HCT116 (cell line): ENCODE data around the gene PPP1R14C. TPM values are rescaled to one million over a fixed set of nuclear protein-coding genes. Genes with fewer than 3 reads are reported as not detected.

Source experiments
- ATAC-seq: fragments of 200-7000 bp; cut with Tn5 transposase; 2 replicates; pipeline ENCODE4 v1.9.1; 2020; ENCODE audit warnings: mild to moderate bottlenecking, moderate library complexity
- BruUV-seq: library from RNA; stranded (reverse); fragments of 400-500 nt; replicated peaks from 2 replicates; lab custom pipeline; 2021; lab: Mats Ljungman, UMichigan
- CTCF ChIA-PET: fragments of 300-600 bp; sonication (Branson Sonifier 250); formaldehyde crosslinking; loops from one replicate; lab custom pipeline; 2021; ENCODE audit warnings: antibody characterized with exemption; lab: Charles Lee
- POLR2A ChIA-PET: fragments of 300-600, 350-600 bp; sonication (Branson Sonifier 250); formaldehyde crosslinking; loops from one replicate; lab custom pipeline; 2021; ENCODE audit warnings: antibody characterized with exemption; lab: Charles Lee
- RAD21 ChIA-PET, 2 experiments: fragments of 300-600 bp; sonication (Branson Sonifier 250); formaldehyde crosslinking; loops; one replicate each; lab custom pipeline; 2023; ENCODE audit warnings: low total read pairs in 2 of 2; ENCODE audit not compliant: uncharacterized antibody in 2 of 2, unreplicated experiment in 2 of 2, low non-redundant PET in 1 of 2; lab: Charles Lee
- DNase-seq: peaks from one replicate; pipeline ENCODE4 v3.0.0-alpha.2; 2010; ENCODE audit warnings: low read depth, low spot score
- H2AFZ ChIP-seq: fragments of 200-600 bp; shearing (Covaris generic), sonication (generic); 2 replicates; pipeline ENCODE4 v1.6.1; 2017; ENCODE audit warnings: low read depth, mixed run types, mixed read lengths, antibody characterized with exemption, low read length; ENCODE audit not compliant: poor library complexity, severe bottlenecking
- H3K27ac ChIP-seq: 2 replicates; pipeline ENCODE4 v1.5.1; 2012; ENCODE audit warnings: low read depth, low read length
- H3K27me3 ChIP-seq: fragments of 200-600 bp; sonication (generic); 2 replicates; pipeline ENCODE4 v1.6.1; 2016; ENCODE audit warnings: mixed run types, low read length, mixed read lengths; ENCODE audit not compliant: insufficient read depth
- H3K36me3 ChIP-seq, 2 experiments: fragments of 200-500 bp in 1 of 2; fragments of 200-600 bp in 1 of 2; sonication (Bioruptor generic) in 1 of 2; sonication (generic) in 1 of 2; 2 replicates each; pipeline versions ENCODE4 v1.5.1 to v1.6.1; 2014 to 2016; ENCODE audit warnings: low read length in 2 of 2, inconsistent platforms in 1 of 2, mixed read lengths in 1 of 2, mixed run types in 1 of 2; ENCODE audit not compliant: insufficient read depth in 2 of 2, control insufficient read depth in 1 of 2
- H3K4me1 ChIP-seq, 2 experiments: fragments of 200-600 bp in 1 of 2; sonication (generic) in 1 of 2; 2 replicates each; pipeline versions ENCODE4 v1.5.1 to v1.6.1; 2012 to 2017; ENCODE audit warnings: low read length in 2 of 2, inconsistent platforms in 1 of 2, mild to moderate bottlenecking in 1 of 2, mixed read lengths in 1 of 2, mixed run types in 1 of 2, moderate library complexity in 1 of 2; ENCODE audit not compliant: insufficient read depth in 2 of 2, control insufficient read depth in 1 of 2
- H3K4me2 ChIP-seq: fragments of 200-600 bp; sonication (generic); 2 replicates; pipeline ENCODE4 v1.6.1; 2017; ENCODE audit warnings: mixed run types, low read length, mixed read lengths
- H3K4me3 ChIP-seq, 2 experiments: fragments of 200-600 bp in 1 of 2; sonication (generic) in 1 of 2; replicated peaks in 1 of 2; 2 replicates each; pipeline ENCODE4 v1.5.1; 2011 to 2016; ENCODE audit warnings: low read length in 2 of 2, control low read depth in 1 of 2, low read depth in 1 of 2, mild to moderate bottlenecking in 1 of 2, mixed read lengths in 1 of 2, mixed run types in 1 of 2
- H3K79me2 ChIP-seq: fragments of 200-600 bp; sonication (generic); 2 replicates; pipeline ENCODE4 v1.6.1; 2017; ENCODE audit warnings: mild to moderate bottlenecking, mixed run types, low read length, moderate library complexity, mixed read lengths; ENCODE audit not compliant: insufficient read depth
- H3K9ac ChIP-seq: fragments of 200-600 bp; sonication (generic); 2 replicates; pipeline ENCODE4 v1.6.1; 2016; ENCODE audit warnings: low read length, mixed read lengths
- H3K9me2 ChIP-seq: fragments of 200-600 bp; sonication (generic), shearing (Covaris generic); 2 replicates; pipeline ENCODE4 v1.6.1; 2017; ENCODE audit warnings: mixed run types, mild to moderate bottlenecking, moderate library complexity; ENCODE audit not compliant: insufficient read depth
- H3K9me3 ChIP-seq, 2 experiments: fragments of 200-500 bp in 1 of 2; fragments of 200-600 bp in 1 of 2; sonication (Bioruptor generic) in 1 of 2; sonication (generic) in 1 of 2; 2 replicates each; pipeline ENCODE4 v1.6.1; 2014 to 2017; ENCODE audit warnings: low read length in 2 of 2, mixed read lengths in 2 of 2, inconsistent platforms in 1 of 2, low read depth in 1 of 2, mild to moderate bottlenecking in 1 of 2, mixed run types in 1 of 2, moderate library complexity in 1 of 2; ENCODE audit not compliant: control insufficient read depth in 1 of 2, insufficient read depth in 1 of 2
- H4K20me1 ChIP-seq: fragments of 200-600 bp; sonication (generic), shearing (Covaris generic); 2 replicates; pipeline ENCODE4 v1.6.1; 2017; ENCODE audit warnings: mixed run types, mild to moderate bottlenecking, moderate library complexity; ENCODE audit not compliant: insufficient read depth
- ATF3 ChIP-seq: IDR thresholded peaks from 2 replicates; pipeline ENCODE4 v1.6.1; 2012
- CBX3 ChIP-seq: IDR thresholded peaks from 2 replicates; pipeline ENCODE4 v1.6.1; 2012; ENCODE audit warnings: low read depth
- CTCF ChIP-seq, 3 experiments: fragments of 200-600 bp in 1 of 3; sonication (generic) in 1 of 3; IDR thresholded peaks in 2 of 3; conservative IDR thresholded peaks in 1 of 3; 2 replicates each; pipeline ENCODE4 v1.5.1; 2012 to 2017; ENCODE audit warnings: low read depth in 2 of 3, low read length in 2 of 3, antibody characterized with exemption in 1 of 3, borderline replicate concordance in 1 of 3, control low read depth in 1 of 3, mild to moderate bottlenecking in 1 of 3, mixed read lengths in 1 of 3, mixed run types in 1 of 3, moderate library complexity in 1 of 3; ENCODE audit not compliant: insufficient read depth in 1 of 3
- EGR1 ChIP-seq: IDR thresholded peaks from 2 replicates; pipeline ENCODE4 v1.6.1; 2012; ENCODE audit warnings: low read depth
- ELF1 ChIP-seq: IDR thresholded peaks from 2 replicates; pipeline ENCODE4 v1.6.1; 2012; ENCODE audit warnings: low read depth, borderline replicate concordance
- EZH2 ChIP-seq: fragments of 200-600 bp; sonication (generic); IDR thresholded peaks from 2 replicates; pipeline ENCODE4 v1.6.1; 2017; ENCODE audit warnings: antibody characterized with exemption, mixed run types
- EZH2phosphoT487 ChIP-seq: fragments of 200-600 bp; IDR thresholded peaks from 2 replicates; pipeline ENCODE4 v1.6.1; 2018; ENCODE audit warnings: antibody characterized with exemption, borderline replicate concordance
- FOSL1 ChIP-seq: IDR thresholded peaks from 2 replicates; pipeline ENCODE4 v1.6.1; 2012; ENCODE audit warnings: low read depth
- JUND ChIP-seq: IDR thresholded peaks from 2 replicates; pipeline ENCODE4 v1.6.1; 2012
- MAX ChIP-seq: IDR thresholded peaks from 2 replicates; pipeline ENCODE4 v1.6.1; 2012
- POLR2A ChIP-seq: IDR thresholded peaks from 2 replicates; pipeline ENCODE4 v1.7.0; 2011; ENCODE audit warnings: borderline replicate concordance; ENCODE audit not compliant: insufficient read depth, insufficient read length; ENCODE audit errors: extremely low read depth
- POLR2AphosphoS5 ChIP-seq: IDR thresholded peaks from 2 replicates; pipeline ENCODE4 v1.6.1; 2011; ENCODE audit warnings: mild to moderate bottlenecking, low read depth, low read length, moderate library complexity
- REST ChIP-seq: IDR thresholded peaks from 2 replicates; pipeline ENCODE4 v1.6.1; 2012; ENCODE audit warnings: low read depth
- SP1 ChIP-seq: IDR thresholded peaks from 2 replicates; pipeline ENCODE4 v1.6.1; 2012; ENCODE audit warnings: low read depth
- TCF7L2 ChIP-seq: IDR thresholded peaks from 2 replicates; pipeline ENCODE4 v1.7.0; 2011; ENCODE audit warnings: borderline replicate concordance, inconsistent platforms; ENCODE audit not compliant: insufficient read depth, insufficient read length; ENCODE audit errors: extremely low read depth
- YY1 ChIP-seq: IDR thresholded peaks from 2 replicates; pipeline ENCODE4 v1.6.1; 2011; ENCODE audit warnings: low read length, low read depth, moderate library complexity, mild to moderate bottlenecking; ENCODE audit not compliant: insufficient replicate concordance; ENCODE audit errors: extremely low read depth
- ZFX ChIP-seq: fragments of 450-650 bp; IDR thresholded peaks from 2 replicates; pipeline ENCODE4 v1.6.1; 2017
- ZNF274 ChIP-seq: fragments of 200-500 bp; sonication (Bioruptor generic); IDR thresholded peaks from 2 replicates; pipeline ENCODE4 v1.6.1; 2014; ENCODE audit warnings: mild to moderate bottlenecking, low read depth, low read length, inconsistent platforms
- intact Hi-C: fragments of 100-400 bp; cut with micrococcal nuclease; formaldehyde crosslinking; loops from 2 replicates; pipeline ENCODE4 v1.10.0; 2022
- total RNA-seq: library from RNA; stranded (reverse); gene quantifications from one replicate; pipeline ENCODE4 v1.2.1, GENCODE V29; 2021; ENCODE audit not compliant: unreplicated experiment

The PPP1R14C gene
- total RNA-seq, 1 experiment from 2014 or later: 7.8 TPM

GRCh38 chr6:150191809-150192208 lies 49.0 kb downstream of the PPP1R14C start:
- DNase-seq: no peak
- peaks cover 0 to 4% of the 10 kb centered on the region in 2 experiments; a peak in 1 of 4 replicates for H3K4me1 ChIP-seq
- H2AFZ ChIP-seq: no peak overlapping the region
- no peak overlapping the region for H3K9ac ChIP-seq
- H3K9me2 ChIP-seq: no peaks in the 10 kb centered on the region
- intact Hi-C loops: no loop called here
- H3K36me3 ChIP-seq: no peaks in the 10 kb centered on the region
- H3K27me3 ChIP-seq: no peaks in the 10 kb centered on the region
- CTCF ChIA-PET: no interaction called here
- POLR2A ChIA-PET: no interaction called here
- no peak for ATAC-seq
- H3K79me2 ChIP-seq: no peaks in the 10 kb centered on the region
- RAD21 ChIA-PET: no interaction called here
- H3K27ac ChIP-seq: no peak overlapping the region
- no peaks in the 10 kb centered on the region for H4K20me1 ChIP-seq
- no peak overlapping the region for H3K4me2 ChIP-seq
- no peak overlapping the region for H3K4me3 ChIP-seq
- TF ChIP-seq FOSL1 (no peak), MAX (no peak), SP1 (no peak), ZNF274 (no peak), ATF3 (no peak), TCF7L2 (no peak), EZH2 (no peak), ZFX (no peak), EGR1 (no peak), EZH2phosphoT487 (no peak), CBX3 (no peak), CTCF (IDR thresholded peaks at IDR 0.05 in 2 of 3, conservative IDR thresholded peaks at IDR 0.05 in 1 of 3; ENCODE audit: borderline replicate concordance in 1 of 3, insufficient read depth in 1 of 3, low read depth in 2 of 3, low read length in 2 of 3) (no peak), POLR2A (no peak), REST (no peak), POLR2AphosphoS5 (no peak), YY1 (no peak), JUND (no peak), ELF1 (no peak)
- no peaks in the 10 kb centered on the region for H3K9me3 ChIP-seq
- no TSS peak for BruUV-seq
